ENCODE data around the gene ST7.

The ST7 gene

DNA sequence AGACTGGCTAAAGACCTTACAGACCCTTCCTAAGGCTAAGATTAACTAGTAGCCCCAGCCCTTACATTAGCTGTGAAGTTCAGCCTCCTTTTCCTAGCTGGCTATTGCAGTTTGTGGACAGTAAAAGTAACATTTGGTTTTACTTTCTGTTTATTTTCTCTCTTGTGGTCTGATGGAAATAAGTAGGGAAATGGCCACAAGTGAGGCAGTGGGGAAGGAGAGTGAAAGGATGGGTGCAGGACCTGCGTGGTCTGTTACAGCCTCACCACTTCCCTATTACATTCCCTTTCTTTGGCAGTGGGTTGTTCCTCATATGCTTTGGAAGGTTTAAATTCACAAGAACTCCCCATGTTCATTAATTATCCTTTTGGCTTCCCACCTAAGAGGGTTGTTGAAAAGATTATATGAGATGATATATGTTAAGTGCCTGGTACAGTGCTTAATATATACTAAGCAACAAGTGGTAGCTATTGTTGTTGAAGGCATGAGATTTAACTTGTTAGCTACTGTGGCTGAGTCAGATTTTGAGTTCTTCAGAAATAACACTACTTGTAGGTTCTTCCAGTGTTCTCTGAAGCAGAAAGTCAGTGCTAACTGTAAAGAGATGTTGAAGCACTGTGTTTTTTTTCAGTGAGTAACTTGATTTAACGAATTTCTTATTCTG lies 181.7 kb downstream of the ST7 start:
- no peak for DNase-seq

DNA sequence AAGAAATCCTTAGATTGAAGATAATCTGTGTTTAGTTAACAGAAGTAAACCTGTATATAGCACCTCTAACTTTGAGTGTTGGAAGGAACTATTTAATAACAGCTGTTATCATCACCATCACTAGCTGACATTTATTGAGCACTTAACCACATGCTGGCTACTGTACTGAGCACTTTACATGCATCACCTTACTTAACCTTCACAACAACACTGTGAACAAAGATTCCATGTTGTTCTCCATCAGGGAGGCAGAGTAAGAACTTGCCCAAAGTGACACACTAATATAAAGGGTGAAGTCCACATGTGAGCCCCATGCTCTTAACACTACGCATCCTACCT lies 182.2 kb downstream of the ST7 start:
- no peak for DNase-seq

DNA sequence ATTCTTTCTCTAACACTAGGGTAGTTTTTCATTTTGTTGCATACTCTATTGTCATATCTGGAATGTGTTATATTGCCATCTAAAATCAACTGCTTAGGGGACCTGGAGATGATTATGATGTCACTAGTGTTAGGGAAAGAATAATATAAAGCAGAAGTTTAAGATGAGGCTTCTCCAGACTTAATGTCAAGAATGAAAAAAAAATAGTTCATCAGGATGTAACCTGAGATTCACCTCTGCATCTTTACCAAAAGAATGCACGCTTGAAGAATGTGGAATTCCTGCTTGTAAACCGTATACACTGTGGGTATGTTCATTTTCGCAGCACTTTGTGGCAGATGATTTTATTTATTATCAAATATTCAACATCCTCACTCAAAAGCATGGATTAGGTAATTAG lies 184.6 kb downstream of the ST7 start:
- DNase-seq, result no peak

DNA sequence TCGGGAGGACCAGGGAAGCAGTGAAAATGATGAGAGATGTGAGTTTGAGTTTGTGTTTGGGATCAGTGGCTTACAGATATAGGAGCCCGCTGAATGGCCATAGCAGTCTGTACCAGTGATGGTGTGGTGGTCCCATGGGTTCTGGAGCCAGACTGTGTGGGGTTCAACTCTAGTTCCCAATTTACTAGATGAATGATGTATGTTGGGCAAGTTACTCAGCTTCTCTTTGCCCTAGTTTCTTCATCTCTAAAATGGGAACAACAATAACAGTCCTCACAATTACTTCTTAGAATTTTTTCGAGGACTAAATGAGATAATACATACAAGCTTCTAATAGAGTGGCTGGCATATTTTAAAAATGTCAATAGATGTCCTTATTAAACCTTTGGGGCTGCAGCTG lies 185.2 kb downstream of the ST7 start:
- no peak for DNase-seq

- DNase-seq, result no peak
These were observed 185.7 kb downstream of the ST7 start for GRCh38 chr7:117138981-117139380.

DNA sequence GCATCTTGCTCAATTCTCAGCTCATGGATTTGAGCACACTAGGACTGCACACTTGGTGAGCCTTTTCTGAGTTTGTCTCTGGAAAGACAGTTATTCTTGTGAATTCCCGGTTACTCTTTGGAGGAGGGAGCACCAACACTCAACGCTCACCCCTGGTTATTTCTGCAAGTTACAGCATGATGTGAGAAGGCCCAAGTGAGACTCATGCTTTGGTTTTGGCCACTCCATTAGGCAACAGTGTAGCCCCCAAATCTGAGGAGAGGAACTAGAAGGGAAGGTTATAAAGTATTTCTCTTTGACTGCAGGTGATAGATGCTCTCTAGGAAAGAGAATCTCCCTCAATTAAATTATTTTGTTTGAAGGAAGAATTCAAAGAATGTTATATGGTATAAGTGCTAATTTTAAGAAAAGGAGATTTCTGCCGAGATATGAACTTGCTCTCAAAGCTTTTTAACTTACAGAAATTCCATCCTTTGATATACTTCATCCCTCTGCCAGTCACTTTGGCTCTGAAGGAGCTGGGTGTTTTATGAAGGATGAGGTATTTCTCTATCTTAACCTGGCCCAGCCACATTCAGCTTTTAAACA lies 186.2 kb downstream of the ST7 start:
- DNase-seq, result no peak

GRCh38 chr7:117140921-117141320 lies 187.6 kb downstream of the ST7 start:
- DNase-seq, result no peak

DNA sequence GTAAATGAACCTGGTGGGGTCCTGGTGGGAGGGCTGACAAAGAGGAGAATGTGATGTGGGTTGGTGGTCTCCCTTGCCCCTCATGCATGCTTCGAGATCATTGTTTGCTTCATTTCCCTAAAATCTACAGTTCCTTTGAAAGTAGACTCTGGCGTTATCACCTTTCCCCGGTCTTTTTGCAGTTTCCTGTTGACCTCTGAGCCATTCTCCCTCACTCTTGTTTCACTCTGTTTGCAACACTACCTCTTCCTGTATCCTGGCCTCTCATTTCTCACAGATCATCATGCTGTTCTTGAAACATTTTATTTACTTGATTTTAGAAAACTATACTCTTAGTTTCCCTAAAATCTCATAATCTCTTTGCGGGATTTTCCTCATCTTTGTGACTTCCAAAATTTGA lies 189.8 kb downstream of the ST7 start:
- DNase-seq, result no peak

DNA sequence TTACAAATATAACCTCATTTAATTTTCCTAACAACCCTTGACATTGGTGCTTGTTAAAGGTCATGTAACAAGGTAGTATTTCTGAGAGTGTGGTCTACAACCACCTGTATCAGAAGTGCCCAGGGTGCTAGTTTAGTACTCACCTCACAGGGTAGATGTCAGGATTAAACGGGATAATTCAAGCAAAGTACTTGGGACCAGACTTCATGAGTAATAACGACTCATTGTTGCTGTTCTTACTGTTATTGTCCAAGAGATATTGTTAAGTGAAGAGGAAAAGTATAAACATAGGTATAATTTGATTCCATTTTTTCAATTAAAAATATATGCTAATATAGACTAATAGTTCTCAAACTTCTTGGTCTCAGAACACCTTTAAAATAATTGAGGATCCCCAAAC lies 190.3 kb downstream of the ST7 start:
- no peak for DNase-seq

DNA sequence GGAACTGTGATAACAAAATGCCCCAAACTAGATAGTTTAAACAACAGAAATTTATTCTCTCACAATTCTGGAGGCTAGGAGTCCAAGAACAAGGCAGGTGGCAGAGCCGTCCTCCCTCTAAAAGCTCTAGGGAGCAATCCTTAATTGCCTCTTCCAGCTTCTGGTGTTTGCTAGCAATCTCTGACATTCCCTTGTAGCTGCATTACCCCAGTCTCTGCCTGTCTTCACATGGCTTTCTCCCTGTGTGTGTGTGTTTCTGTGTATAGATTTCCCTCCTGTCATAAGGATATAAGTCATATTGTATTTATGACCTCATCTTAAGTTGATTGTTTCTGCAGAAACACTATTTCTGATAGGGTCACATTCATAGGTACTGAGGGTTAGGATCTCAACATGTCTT lies 192.0 kb downstream of the ST7 start:
- no peak for DNase-seq

DNA sequence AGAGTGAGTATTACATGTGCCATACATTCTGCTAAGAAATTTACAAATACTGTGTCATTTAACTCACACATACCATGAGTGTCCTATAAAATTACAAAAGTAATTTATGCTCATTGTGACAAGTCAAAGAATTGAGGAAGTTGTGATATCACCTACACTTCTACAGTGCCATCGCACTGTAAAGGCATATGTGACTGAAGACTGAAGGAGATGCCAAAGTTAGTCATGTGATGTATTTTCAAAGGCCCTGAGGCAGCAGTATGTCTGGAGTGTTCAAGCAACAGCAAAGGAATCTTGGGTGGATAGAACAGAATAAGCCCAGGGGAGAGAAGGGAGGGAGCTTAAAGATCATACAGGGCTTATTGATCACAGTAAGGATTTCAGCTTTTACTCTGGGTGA lies 192.8 kb downstream of the ST7 start:
- DNase-seq, result no peak

DNA sequence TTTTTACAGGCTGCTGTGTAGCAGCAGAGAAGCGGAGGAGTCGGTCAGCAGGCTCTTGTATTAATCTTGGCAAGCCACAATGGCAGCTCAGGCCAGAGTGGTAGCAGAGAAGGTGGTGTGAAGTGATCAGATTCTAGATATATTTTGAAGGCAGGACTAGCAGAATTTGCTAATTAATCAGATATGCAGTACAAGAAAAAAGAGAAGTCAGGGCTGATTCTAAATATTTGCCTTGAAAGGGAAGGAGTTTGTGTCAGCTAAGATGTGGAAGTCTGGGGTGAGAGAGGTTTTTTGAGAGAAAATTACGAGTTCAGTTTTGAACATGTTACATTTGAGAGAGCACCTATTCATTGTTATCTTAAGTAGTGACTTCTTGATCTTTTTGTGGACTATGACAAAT lies 193.2 kb downstream of the ST7 start:
- no peak for DNase-seq

- no peak for DNase-seq
These were observed 195.7 kb downstream of the ST7 start for GRCh38 chr7:117148971-117149370.

GRCh38 chr7:117149692-117150091 lies 196.4 kb downstream of the ST7 start:
- no peak for DNase-seq

GRCh38 chr7:117152213-117153007 lies 199.1 kb downstream of the ST7 start:
- no peak for DNase-seq

DNA sequence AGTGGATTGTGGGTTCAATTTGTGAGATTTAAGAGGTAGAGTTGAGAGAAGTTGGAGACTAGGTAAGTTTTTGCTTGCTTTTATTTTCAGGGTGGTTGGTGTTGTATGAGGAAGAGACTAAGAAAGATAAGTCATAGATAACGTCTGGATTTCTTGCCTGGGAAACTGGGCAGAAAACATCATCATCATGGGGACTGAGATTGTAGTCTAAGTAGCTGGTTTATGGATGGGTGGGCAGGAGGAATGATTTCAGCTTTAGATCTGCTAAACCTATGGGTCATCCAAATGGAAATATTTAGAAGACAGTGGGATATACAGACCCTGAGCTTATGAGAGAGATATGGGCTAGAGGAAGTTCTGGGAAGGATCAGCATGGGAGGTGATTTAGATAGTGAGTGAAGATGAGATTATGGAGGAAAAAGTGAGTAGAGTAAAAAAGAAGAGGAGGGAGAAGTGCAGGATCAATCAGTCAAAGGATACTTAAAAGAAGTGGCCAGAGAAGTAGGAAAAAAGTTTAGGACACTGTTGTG lies 199.8 kb downstream of the ST7 start:
- no peak for DNase-seq

- DNase-seq, result no peak
These were observed 201.4 kb downstream of the ST7 start for GRCh38 chr7:117154721-117155120.

DNA sequence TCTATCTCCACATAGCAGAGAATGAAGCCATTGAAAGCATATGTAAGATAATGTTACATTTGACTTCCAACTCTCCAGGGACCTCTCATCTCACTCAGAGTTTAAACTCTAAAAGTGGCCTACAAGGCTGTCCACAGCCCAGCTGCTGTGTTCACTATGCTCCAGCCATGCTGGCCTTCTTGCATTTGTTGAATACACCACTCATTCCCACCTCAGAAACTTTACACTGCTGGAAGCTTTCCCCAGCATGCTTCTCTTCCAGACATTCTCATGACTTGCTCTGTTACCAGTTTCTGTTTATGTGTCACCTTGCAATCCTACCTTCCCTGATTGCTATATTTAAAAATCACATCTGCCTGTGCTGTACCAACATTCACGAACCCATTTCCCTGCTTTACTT lies 202.4 kb downstream of the ST7 start:
- peak; percentile 35 to 37 for DNase-seq

- no peak for DNase-seq
These were observed 204.2 kb downstream of the ST7 start for GRCh38 chr7:117157241-117158209.

GRCh38 chr7:117158941-117159697 lies 205.8 kb downstream of the ST7 start:
- DNase-seq, result no peak

GRCh38 chr7:117163101-117163500 lies 209.8 kb downstream of the ST7 start:
- DNase-seq, result no peak

GRCh38 chr7:117164620-117165019 lies 211.3 kb downstream of the ST7 start:
- DNase-seq, result no peak

All from NCI-H187 (cell line).